Amniotic epithelial cell (primary cell): ENCODE measurements around the gene NANS.

Experiments used
- DNase-seq: peaks from one replicate; pipeline ENCODE4 v3.0.0-alpha.2; 2010; ENCODE audit warnings: low read depth

Gene NANS

GRCh38 chr9:98038958-98039357, 17.6 kb upstream of the NANS start:
- no peak for DNase-seq

GRCh38 chr9:98039607-98040017, 16.9 kb upstream of the NANS start:
- DNase-seq: no peak

- no peak for DNase-seq
These were observed 16.3 kb upstream of the NANS start for GRCh38 chr9:98040212-98040611.

- no peak for DNase-seq
These were observed 12.6 kb upstream of the NANS start for GRCh38 chr9:98043915-98044314.

GRCh38 chr9:98045234-98046179, 11.0 kb upstream of the NANS start:
- peak; percentile 39 for DNase-seq

GRCh38 chr9:98046180-98046543, 10.4 kb upstream of the NANS start:
- DNase-seq: no peak

- DNase-seq: no peak
These were observed 9.5 kb upstream of the NANS start for GRCh38 chr9:98047002-98047401.

- no peak for DNase-seq
These were observed 7.1 kb upstream of the NANS start for GRCh38 chr9:98049288-98050072.

- no peak for DNase-seq
These were observed 6.2 kb upstream of the NANS start for GRCh38 chr9:98050351-98050750.

- no peak for DNase-seq
These were observed 2.1 kb upstream of the NANS start for GRCh38 chr9:98054376-98054951.

GRCh38 chr9:98057138-98057799, 737 bp downstream of the NANS start:
- DNase-seq: no peak

- no peak for DNase-seq
These were observed 5.6 kb downstream of the NANS start for GRCh38 chr9:98062161-98062560.

- DNase-seq: no peak
These were observed 8.3 kb downstream of the NANS start for GRCh38 chr9:98064623-98065392.

- no peak for DNase-seq
These were observed 9.7 kb downstream of the NANS start for GRCh38 chr9:98066235-98066634.

- no peak for DNase-seq
These were observed 10.7 kb downstream of the NANS start for GRCh38 chr9:98067184-98067583.

GRCh38 chr9:98069551-98069950, 13.0 kb downstream of the NANS start:
- DNase-seq: no peak

GRCh38 chr9:98070704-98071103, 14.2 kb downstream of the NANS start:
- DNase-seq: no peak

- DNase-seq: no peak
These were observed 15.2 kb downstream of the NANS start for GRCh38 chr9:98071737-98072136.

- peak; percentile 39 for DNase-seq
These were observed 17.8 kb downstream of the NANS start for GRCh38 chr9:98074115-98074990.

- DNase-seq: peak; percentile 91
These were observed 18.8 kb downstream of the NANS start for GRCh38 chr9:98075332-98075805.
